ENCODE data around the gene NECTIN1. TPM values are rescaled to one million over a fixed set of nuclear protein-coding genes. Genes with fewer than 3 reads are reported as not detected.

The NECTIN1 gene
- total and polyA plus RNA-seq, 4 donors: 4.7 to 18.3 (median 7.3) TPM

DNA sequence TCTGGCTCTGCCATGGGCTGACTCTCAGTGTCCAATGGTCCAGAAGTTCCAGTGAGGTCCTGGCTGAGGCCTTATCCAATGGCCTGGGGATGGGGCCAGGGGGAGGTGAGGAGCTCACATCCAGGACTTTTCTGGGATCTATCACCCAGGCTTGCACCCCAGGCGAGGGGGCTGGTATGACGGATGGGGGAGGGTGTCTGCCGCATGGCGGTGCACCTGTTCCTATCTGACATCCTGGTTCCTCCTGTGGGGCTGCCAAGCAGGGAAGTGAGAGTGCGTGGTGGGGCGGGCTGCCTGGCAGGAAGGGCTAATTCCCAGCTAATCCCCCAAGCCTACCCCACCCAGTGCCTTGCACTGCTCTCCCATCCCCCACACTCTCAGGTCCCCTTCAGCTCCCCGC lies 102.1 kb downstream of the NECTIN1 start:
- TF ChIP-seq CTCF (IDR thresholded peaks at IDR 0.05; ENCODE audit: control extremely low read depth, extremely low read depth): no peak
- Histone ChIP-seq H3K27me3 (ENCODE audit: control insufficient read depth in 3 of 3, insufficient read depth in 3 of 3, low read length in 2 of 3) (no peaks in the 10 kb centered on the region), H3K36me3 (ENCODE audit: control insufficient read depth in 4 of 4, insufficient read depth in 4 of 4, low read length in 4 of 4) (no peaks in the 10 kb centered on the region), H3K27ac (ENCODE audit: low read depth in 1 of 2, low read length in 1 of 2) (no peak overlapping the region), H3K4me3 (no peak overlapping the region), H3K9me3 (ENCODE audit: control insufficient read depth in 4 of 4, insufficient read depth in 3 of 4, low read length in 3 of 4) (no peaks in the 10 kb centered on the region), H3K9ac (ENCODE audit: insufficient read depth in 1 of 2, low read length in 2 of 2) (no peak overlapping the region), H3K4me1 (ENCODE audit: control insufficient read depth in 5 of 5, insufficient read depth in 5 of 5, low read length in 5 of 5) (peaks cover 0 to 12% (median 0%) of the 10 kb centered on the region in 5 donors)
- 25 to 60% methylated on average over 6 to 7 of the region's 7 CpGs for WGBS, 2 donors
- no peak for ATAC-seq (ENCODE audit: insufficient read depth, low FRiP score)
- DNase-seq: no peak

DNA sequence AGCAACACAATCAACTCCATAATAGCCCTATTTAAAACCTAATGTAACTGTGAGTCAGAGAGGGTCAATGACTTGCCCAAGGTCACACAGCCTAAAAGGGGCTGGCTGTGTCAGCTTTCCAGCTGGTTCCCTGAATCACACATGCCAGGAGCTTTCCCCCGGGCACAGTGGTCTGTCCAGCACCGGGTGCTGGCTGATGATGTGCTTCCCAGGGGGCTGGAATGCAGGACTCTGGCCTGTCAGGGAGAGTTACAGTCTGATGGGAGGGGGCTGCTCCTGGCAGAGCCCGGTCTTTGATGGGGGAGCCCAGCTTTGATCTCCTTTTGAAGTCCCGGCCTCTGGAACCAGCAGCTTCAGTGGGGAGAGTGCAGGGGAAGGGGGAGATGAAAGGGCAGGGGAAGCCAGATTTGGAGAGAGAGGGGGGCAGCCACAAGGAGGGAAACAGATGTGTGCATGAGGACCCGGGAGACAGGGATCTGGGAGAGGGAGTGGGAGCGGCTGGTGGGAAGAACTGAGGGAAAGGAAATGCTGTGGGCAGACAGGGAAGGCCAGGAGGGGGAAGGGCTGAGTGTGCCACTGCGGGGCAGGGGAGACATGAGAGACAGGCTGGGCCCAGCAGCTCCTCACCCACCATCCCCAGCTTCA lies 102.7 kb downstream of the NECTIN1 start:
- ATAC-seq (ENCODE audit: insufficient read depth, low FRiP score) (no peak), DNase-seq (peak; percentile 16 to 48 (median 44))
- H3K36me3 ChIP-seq (ENCODE audit: control insufficient read depth in 4 of 4, insufficient read depth in 4 of 4, low read length in 4 of 4): no peaks in the 10 kb centered on the region
- no peaks in the 10 kb centered on the region for H3K27me3 ChIP-seq (ENCODE audit: control insufficient read depth in 3 of 3, insufficient read depth in 3 of 3, low read length in 2 of 3)
- no peak overlapping the region for H3K4me3 ChIP-seq
- peaks cover 0 to 12% (median 0%) of the 10 kb centered on the region in 5 donors for H3K4me1 ChIP-seq (ENCODE audit: control insufficient read depth in 5 of 5, insufficient read depth in 5 of 5, low read length in 5 of 5)
- no peaks in the 10 kb centered on the region for H3K9me3 ChIP-seq (ENCODE audit: control insufficient read depth in 4 of 4, insufficient read depth in 3 of 4, low read length in 3 of 4)
- 51 to 52% methylated on average over 7 of the region's 7 CpGs for WGBS, 2 donors
- no peak for TF ChIP-seq CTCF (IDR thresholded peaks at IDR 0.05; ENCODE audit: control extremely low read depth, extremely low read depth)
- no peak overlapping the region for H3K9ac ChIP-seq (ENCODE audit: insufficient read depth in 1 of 2, low read length in 2 of 2)
- H3K27ac ChIP-seq (ENCODE audit: low read depth in 1 of 2, low read length in 1 of 2): no peak overlapping the region

GRCh38 chr11:119625206-119625978 lies 103.6 kb downstream of the NECTIN1 start:
- Histone ChIP-seq H3K27ac (ENCODE audit: low read depth in 1 of 2, low read length in 1 of 2) (no peak overlapping the region), H3K9ac (ENCODE audit: insufficient read depth in 1 of 2, low read length in 2 of 2) (no peak overlapping the region), H3K4me1 (ENCODE audit: control insufficient read depth in 5 of 5, insufficient read depth in 5 of 5, low read length in 5 of 5) (peaks cover 0 to 12% (median 0%) of the 10 kb centered on the region in 5 donors), H3K9me3 (ENCODE audit: control insufficient read depth in 4 of 4, insufficient read depth in 3 of 4, low read length in 3 of 4) (no peaks in the 10 kb centered on the region), H3K36me3 (ENCODE audit: control insufficient read depth in 4 of 4, insufficient read depth in 4 of 4, low read length in 4 of 4) (no peaks in the 10 kb centered on the region), H3K27me3 (ENCODE audit: control insufficient read depth in 3 of 3, insufficient read depth in 3 of 3, low read length in 2 of 3) (no peaks in the 10 kb centered on the region), H3K4me3 (no peak overlapping the region)
- TF ChIP-seq CTCF (IDR thresholded peaks at IDR 0.05; ENCODE audit: control extremely low read depth, extremely low read depth): no peak
- peak in 2 of 3 donors; percentile 26 to 58 for DNase-seq
- 75 to 83% methylated on average over 19 of the region's 19 CpGs for WGBS, 2 donors
- no peak for ATAC-seq (ENCODE audit: insufficient read depth, low FRiP score)

All from lung (tissue), 12 donors.